HG03354 (cell line): Measurements from ENCODE around the gene HORMAD1.
"Not testable (repeated sequence)": the region's sequence is repeated elsewhere in the genome, so short reads cannot be mapped to it uniquely, and the experiment has no call there.

ENCODE experiments used
- ATAC-seq: cut with Tn5 transposase; IDR thresholded peaks from one replicate; pipeline ENCODE4 v1.9.1; 2021; ENCODE audit warnings: mild to moderate bottlenecking; ENCODE audit not compliant: unreplicated experiment, poor library complexity, severe bottlenecking

Gene HORMAD1

GRCh38 chr1:150706091-150706490, 14.6 kb downstream of the HORMAD1 start:
- no peak for ATAC-seq

- no peak for ATAC-seq
Observed at GRCh38 chr1:150703427-150703826, 17.3 kb downstream of the HORMAD1 start.

GRCh38 chr1:150696995-150697927, 23.4 kb downstream of the HORMAD1 start, which contains the start of gene GOLPH3L:
GOLPH3L (minus strand) TSS chr1:150697154; CDS start chr1:150694838, 2,316 bp downstream.
- ATAC-seq, result peak; percentile 99

GRCh38 chr1:150696590-150696989, 24.1 kb downstream of the HORMAD1 start:
- ATAC-seq, result no peak

GRCh38 chr1:150696162-150696561, 24.5 kb downstream of the HORMAD1 start:
- no peak for ATAC-seq

- no peak for ATAC-seq
Observed at GRCh38 chr1:150695561-150695960, 25.1 kb downstream of the HORMAD1 start.

- ATAC-seq, result no peak
Observed at GRCh38 chr1:150692720-150693119, 28.0 kb downstream of the HORMAD1 start.

GRCh38 chr1:150688763-150689162, 31.9 kb downstream of the HORMAD1 start:
- ATAC-seq, result no peak

GRCh38 chr1:150686275-150686674, 34.4 kb downstream of the HORMAD1 start:
- ATAC-seq, result no peak

GRCh38 chr1:150683914-150684313, 36.8 kb downstream of the HORMAD1 start:
- no peak for ATAC-seq

GRCh38 chr1:150678988-150679387, 41.7 kb downstream of the HORMAD1 start:
- no peak for ATAC-seq

GRCh38 chr1:150674881-150675280, 45.8 kb downstream of the HORMAD1 start:
- no peak for ATAC-seq

GRCh38 chr1:150663321-150663720, 57.4 kb downstream of the HORMAD1 start:
- ATAC-seq, result no peak

GRCh38 chr1:150662811-150663210, 57.9 kb downstream of the HORMAD1 start:
- no peak for ATAC-seq

GRCh38 chr1:150661156-150661555, 59.5 kb downstream of the HORMAD1 start:
- ATAC-seq, result no peak

- ATAC-seq, result no peak
Observed at GRCh38 chr1:150660584-150660983, 60.1 kb downstream of the HORMAD1 start.

- ATAC-seq, result not testable (repeated sequence)
Observed at GRCh38 chr1:150657064-150657463, 63.6 kb downstream of the HORMAD1 start.

GRCh38 chr1:150654635-150655034, 66.1 kb downstream of the HORMAD1 start:
- ATAC-seq, result not testable (repeated sequence)

GRCh38 chr1:150650193-150650592, 70.5 kb downstream of the HORMAD1 start:
- no peak for ATAC-seq

- ATAC-seq, result no peak
Observed at GRCh38 chr1:150649441-150650075, 71.1 kb downstream of the HORMAD1 start.
